GM19043 (cell line): ENCODE results near the gene FAM20A.

Source experiments
- ATAC-seq: cut with Tn5 transposase; IDR thresholded peaks from one replicate; pipeline ENCODE4 v1.9.1; 2021; ENCODE audit warnings: low read depth; ENCODE audit not compliant: unreplicated experiment

The FAM20A gene

DNA sequence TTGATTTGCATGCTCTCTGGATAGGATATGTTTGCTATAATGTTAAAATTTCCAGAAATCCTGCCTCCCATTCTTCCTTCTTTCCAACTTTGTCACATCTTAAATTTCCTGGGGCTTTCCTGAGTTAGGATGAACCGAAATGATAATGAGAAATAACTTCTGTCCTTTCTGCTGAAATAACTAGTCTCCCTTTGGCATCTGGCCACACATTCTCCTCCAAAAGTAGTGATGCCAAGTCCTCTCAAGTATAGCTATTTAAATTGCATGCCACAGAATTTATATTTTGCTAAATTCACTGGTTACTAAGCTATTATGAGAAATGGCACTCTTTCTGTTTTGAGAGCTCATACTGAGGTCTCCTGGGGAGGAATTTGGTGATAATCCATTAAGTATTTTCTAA is 30.6 kb downstream of the FAM20A start:
- no peak for ATAC-seq

DNA sequence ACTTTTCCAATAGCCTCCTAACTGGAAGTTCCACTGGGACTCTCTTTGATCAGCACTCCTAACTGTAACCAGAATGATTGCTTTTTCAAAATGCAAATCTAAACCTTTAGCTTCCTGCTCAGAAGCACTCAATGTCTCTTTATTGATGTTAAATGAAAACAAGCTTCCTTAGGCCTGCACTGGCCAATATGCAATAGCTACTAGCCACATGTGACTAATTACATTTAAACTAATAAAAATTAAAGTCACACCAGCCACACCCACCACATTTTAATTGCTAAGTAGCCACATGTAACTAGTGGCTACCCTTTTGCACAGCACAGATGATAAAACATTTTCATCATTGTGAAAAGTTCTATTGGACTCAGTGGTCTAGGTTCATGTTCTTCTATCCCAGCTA is 31.8 kb downstream of the FAM20A start:
- ATAC-seq = no peak

DNA sequence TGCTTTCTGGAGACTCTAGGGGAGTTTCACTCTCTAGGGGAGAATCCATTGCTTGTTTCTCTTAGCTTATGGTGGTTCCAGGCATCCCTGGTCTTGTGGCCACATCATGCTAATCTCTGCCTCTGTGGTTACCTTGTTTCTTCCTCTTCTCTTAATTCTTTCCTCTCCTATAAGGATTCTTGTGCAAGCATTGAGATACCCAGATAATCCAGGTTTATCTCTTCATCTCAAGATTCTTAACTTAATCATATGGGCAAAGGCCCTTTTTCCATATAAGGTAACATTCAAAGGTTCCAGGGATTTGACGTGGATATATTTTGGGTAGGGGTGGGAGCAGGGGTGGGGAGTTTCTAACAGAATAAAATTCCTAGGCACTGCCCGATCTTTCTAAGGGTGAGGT is 32.6 kb downstream of the FAM20A start:
- no peak for ATAC-seq

DNA sequence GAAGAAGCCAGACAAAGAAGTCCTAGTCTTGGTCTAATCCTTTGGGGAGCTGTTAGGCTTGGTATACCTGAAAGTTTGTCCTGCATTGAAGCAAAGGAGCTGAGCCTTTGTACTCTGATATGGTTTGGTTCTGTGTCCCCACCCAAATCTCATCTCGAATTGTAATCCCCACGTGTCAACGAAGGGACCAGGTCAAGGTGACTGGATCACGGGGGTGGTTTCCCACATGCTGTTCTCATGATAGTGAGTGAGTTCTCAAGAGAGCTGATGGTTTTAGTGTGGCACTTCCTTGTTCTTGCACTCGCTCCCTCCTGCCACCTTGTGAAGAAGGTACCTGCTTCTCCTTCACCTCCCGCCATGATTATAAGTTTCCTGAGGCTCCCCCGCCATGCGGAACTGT is 33.6 kb downstream of the FAM20A start:
- no peak for ATAC-seq

DNA sequence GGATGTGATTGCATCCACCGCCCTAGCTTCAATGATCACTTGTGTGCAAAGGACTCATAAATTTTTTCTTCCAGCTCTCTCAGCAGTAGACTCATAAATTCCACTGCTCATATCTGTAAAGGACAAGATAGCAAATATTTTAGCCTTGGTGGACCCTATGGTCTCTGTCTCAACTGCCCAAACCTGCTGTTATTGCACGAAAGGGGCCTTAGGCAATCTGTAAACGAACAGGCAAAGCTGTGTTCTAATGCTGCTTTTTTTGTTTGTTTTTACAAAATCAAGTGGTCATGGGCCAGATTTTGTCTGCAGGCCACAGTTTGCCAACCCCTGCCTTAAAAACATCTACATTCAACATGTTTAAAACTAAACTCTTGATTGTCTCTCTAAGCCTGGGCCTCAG is 34.1 kb downstream of the FAM20A start:
- no peak for ATAC-seq

DNA sequence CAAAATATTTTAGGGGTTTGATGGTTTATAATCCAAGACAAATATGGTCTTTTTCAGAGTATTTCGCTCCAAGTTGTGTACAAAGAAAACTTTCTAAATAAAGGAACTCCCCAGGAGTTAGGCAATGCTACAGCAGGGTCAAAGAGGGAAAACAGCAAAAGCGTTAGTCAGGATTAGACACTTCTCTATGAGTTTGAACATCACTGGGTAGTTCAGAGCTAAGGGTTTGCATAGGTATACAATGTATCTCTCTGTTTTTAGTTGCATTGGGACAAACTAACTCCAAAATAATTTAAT is 34.8 kb downstream of the FAM20A start:
- ATAC-seq = no peak

DNA sequence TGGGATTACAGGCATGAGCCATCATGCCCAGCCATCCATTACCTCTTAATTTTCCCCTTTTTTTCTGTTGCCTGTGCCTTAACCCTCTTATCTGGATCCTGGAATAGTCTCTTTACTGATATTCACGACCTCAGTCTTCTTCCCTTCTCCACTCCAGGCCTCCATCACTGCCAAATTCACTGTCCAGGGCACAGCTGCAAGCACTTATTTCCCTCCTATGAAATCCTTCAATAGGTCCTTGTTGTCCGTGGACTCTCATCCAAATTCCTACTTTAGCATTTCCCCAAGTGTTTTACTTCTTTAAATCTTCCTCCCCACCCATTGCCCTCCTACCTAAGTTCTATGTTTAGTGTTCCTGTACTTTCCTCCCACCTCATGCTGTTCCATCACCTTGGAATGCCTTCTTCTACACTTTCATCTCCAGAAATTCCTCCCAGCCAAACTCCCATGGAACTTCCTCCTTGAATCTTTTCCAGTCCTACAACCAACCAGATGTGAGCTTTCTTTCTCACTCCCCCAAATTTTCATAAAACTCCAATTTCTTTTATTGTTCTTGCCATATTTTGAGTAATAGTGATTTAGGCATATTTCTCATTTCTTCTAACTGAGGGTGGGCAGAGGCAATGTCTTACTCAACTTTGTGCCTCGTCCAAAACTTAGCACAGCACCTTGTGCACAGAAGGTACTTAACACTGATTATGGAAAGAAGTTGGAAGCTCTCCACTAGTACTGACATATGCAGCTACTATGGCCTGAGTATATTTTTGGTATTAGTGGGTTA is 35.3 kb downstream of the FAM20A start:
- ATAC-seq = no peak

DNA sequence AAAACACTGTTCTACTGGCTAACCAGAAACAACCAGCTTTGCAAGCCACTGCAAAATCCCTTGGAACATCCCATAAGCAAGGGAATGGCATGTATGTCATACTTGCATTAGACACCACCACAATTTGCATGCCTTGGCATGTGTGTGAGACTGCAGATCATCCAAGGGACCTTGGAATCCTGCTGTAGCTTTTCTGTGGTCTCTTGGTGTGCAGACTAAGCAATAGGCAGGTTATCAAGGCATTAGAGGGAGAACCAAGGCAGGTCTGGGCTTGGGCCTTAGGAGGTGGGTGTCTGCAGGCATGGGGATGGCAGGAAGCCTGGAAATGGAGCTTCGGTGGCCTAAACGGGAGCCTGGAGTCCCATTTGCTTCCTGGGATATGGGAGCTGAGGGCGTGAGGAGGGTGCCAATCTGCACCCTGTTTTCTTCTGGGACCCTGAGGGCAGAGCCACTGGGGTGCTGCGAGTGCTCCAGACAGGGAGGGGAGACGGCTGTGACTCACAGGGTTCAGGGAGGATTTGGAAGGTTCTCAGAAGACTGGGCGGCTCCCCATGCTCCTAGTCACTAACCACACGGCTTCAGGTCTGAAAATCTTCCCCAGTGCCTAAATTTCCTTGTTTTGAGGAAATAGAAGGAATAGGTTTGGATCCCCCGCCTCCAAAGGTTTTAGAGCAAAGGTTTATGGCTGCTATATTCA is 36.6 kb downstream of the FAM20A start:
- ATAC-seq = no peak

DNA sequence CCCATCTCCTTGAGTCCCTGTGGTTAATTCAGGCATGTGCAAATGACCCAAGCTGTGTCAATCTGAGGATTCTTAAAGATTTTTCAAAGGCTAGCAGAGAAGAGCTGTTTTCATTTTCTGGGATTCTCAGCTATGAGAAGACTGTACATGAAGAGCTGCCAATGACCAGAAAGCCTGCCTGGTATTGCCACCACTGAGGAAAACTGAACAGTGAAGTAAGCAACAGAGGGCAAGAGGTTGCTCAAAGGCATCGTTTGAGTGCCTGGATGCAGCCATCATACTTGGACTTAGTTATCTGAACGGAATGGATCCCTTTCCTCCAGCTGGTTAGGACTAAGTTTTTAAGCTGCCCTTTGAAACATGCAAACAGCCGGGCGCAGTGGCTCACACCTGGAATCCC is 38.4 kb downstream of the FAM20A start:
- no peak for ATAC-seq

DNA sequence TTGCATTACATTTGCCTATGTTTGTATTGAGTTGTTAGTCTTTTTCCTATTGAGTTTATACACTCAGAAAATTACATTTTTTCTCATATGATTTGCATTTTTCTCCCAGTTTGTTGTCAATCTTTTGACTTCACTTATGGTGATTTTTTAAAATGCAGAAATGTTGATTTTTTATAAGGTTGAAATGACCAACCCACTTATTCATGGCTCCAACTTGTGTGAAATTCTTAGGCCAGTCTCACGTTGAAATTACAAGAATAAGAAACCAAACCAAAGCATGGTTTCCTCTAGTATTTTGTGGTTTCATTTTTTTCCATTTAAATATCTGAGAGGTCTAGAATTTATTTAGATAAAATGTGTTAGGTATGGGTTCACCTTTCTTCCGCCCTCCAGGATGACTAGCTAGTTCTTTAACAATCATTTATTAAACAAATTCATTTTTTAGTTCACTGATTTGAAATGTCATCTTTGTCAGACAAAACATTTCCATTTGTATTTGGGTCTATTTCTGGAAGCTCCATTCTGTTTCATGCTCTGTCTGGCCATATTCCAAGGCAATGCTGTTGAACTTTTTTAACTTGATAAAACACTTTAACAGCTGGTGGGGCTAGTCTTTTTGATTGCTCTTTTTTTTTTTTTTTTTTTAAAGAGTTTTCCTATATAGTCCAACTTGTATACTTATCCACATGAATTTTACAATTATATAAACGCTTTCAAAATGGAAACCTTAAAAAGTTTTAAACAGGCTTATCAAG is 40.0 kb downstream of the FAM20A start:
- ATAC-seq = no peak

DNA sequence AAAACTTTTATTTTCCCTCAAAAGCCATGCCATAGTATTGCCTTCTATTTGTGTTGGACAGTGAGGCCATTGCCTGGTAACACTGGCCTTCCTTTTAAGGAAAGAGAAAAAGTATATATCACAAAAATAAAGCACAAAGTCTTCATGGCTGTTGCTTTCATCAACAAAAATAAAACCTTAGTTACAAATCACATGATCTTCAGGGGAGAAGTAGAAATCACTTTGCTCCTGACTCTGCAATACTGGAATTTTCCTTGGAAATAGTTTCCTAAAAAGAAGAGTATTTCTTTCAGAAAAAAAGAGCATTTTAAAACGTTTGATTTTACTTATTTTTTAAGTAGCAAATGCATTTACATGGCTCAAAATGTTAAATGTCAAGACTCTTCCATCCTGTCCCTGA is 41.9 kb downstream of the FAM20A start:
- ATAC-seq = no peak

DNA sequence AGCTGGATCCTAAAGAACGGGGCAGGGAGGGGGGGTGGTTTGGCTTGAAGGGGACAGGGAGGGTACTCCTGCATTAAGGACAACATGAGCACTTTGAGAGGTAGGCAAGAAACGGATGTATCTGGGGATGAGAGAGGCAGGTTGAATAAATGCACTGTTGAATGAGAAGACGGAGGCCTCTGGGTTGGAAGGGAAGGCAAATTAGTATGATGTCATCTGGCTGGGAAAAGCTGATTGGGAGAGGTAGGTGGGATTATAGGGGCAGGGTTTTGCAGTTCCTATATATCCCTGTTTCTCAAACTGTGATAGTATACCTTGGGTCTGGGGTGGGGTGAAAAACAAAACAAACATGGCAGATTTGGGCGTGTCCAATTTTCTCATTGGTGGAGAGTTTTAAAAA is 44.6 kb downstream of the FAM20A start:
- ATAC-seq = no peak

DNA sequence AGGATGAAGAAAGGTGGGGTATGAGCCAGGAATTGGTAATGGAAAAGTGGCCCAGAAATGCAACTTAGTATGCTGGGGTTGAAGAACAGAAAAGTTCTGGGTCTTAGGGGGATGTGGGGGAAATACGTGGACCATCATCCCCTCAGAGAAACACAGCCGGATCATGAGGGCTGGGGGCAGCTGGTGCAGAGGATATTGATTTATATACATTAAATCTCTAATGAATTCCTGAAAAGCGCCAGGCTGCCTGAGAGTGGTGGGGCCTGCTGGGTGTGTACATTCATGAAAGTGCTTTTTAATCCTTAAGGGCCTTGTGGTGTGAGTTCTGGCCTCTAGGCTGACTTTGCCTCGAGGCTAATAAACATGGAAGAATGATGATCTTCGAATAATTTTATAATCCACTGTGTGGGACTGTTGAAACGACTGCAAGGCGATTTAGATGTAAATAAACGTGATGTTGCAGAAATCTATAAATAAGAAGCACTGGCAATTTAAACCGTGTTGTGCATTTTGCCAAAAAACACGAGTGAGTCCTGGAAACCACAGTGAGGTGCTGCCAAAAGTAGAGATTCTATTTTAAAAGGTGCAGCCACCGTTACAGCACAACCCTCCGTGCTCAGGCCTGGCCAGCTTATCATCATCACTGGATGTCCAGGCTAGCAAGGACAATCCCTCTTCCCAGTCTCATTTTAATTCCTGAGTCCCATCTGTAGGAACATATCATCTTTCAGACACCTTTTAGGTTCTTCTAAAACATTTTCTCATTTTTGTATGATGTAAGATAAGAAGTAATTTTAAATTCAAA is 56.9 kb downstream of the FAM20A start:
- no peak for ATAC-seq

DNA sequence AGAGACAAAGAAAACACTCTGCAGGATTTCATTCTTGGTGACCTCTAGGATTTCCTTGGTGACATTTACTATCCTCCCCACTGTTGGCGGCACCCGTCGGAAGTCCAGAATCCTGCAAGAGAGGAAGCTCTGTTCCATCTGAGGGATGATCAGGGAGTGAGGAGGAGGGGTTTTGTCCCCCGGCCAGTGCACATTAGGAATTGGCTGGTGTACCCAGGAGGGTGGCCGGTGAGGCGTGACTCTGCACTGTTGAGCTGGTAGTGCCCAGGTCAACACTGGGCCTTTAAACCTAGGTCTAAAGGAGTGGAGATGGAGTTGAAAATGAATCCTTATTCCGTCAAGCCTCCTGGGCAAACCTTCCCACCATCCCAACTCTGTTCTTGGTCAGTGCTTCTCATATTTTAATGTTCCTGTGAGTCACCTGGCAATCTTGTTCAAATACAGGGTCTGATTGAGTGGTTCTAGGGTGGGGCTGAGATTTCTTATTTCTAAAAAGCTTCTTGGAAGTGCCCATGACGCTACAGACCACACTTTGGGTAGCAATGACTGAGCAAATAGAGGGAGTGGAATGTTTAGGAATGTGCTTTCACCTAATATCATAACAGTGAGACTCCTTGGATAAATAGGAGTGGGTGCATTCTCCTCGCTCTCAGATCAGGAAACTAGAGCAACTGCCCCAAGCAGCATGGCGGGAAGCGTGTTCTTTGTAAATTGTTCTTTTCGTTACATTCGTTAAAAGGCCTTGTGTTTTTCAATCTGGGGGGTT is 58.3 kb downstream of the FAM20A start:
- no peak for ATAC-seq

DNA sequence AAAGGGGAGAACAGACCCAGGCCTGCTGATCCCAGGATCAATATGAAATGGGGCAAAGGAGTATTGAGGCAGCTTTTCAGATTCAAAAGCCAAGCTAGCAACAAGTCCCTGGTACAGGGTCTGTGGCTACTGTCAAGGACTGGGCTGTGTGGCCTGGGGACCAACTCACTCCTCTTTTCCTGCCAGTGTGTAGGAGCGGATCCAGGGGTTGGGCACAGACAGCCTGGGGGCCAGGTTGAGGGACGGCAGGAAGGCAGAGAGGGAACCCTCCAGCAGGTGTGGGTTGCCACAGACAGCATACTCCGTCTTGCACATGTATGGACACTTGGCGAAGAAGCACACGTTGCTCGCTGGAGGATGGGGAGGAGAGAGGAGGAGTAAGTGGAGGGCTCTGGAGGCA is 59.4 kb downstream of the FAM20A start:
- no peak for ATAC-seq

DNA sequence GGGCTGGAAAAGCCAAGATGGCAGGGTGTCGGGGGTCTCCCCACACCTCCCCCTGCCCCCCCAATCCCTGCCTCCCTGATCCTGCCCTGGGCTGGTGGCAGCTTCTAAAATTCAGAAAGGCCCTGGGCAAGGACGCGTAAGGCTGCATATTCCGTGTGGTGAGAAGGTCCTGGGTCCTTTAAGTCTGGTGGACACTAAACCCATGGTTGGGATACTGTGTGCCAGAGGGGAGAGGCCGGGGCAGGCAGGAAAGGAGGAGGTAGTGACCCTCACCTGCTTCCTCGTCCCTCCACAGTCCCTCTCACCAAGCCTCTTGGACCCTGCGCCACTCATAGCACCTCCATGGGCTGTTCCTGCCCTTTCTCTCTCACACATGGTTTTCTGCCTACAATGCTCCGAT is 60.2 kb downstream of the FAM20A start:
- ATAC-seq = no peak

DNA sequence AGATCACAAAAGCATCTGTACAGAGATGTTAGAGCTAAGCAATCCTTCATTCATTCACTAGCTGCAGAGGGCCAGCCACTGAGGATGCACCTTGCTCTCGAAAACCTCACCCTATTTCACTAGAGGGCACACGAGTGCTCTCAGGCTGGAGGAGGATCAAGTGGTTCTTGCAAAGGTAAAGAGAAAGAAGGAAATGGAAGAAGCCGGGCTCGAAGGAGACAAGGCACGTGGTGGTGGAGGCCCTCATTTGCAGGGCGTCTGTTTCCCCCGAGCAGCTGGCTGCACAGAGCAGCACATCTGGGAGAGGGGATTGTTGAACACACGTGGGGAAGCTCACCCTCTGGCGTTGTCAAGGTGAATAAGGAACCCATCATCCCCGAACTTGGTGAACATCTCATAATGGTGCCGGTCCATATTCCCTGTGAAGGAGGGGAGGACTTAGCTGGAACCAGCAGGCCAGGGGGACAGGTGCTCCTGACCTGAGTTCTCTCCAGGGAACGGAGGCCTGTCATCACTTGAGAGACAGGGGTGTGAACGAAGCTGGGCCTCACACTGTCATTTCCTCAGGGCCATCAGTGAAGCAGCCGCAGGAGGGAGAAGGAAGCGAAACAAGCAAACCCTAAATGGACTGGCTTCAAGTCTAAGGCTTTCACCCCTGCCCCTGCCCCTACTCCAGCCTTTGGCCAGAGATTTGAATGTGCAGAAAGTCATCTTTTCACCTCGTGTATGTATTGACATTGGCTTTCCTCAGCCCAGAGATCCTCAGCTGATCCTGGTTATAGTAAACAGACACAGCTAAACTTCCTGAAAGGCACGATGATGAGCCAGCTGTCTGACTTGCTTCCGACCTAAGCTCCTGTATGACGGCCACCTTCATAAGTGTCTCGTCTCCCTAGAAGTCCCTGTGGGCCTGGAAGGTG is 61.4 kb downstream of the FAM20A start:
- ATAC-seq = no peak

DNA sequence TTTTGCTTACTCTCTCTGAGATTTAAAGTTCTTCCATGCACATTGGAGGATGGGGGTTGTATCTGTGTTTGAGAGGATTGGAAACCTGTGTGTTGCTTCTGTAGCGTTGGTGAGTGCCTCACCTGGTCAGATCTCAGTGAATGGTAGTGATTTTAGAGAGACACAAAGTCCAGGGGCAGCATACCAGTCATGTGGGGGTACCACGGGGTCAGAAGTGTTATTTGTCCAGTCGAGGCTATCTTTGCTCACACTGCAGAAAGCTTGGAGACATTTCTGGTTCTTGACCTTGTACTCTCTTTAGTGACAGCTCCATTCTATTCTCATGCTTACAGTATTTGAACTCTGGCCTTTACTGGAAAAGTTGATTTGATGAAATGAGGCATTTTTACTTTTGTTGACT is 65.2 kb downstream of the FAM20A start:
- no peak for ATAC-seq

DNA sequence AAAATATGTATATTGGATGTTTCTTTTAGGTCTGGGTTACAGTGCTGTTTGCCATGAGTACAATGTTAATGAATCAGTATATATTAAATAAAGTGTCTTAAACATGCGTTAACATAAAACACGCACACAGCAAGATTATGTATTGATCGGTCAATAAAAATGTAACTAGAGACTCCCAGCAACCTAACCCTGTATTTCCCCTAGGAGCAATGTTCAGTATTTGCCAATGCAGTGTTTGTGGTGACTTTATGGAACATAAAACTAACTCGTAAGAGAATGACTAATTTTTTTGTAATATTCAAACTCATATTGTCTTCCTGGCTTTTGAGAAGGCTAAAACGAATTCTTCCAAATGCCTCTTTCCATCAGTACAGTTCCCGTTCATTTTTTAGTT is 66.5 kb downstream of the FAM20A start:
- no peak for ATAC-seq
